ENCODE measurements around the gene STK4. TPM values are rescaled to one million over a fixed set of nuclear protein-coding genes. Genes with fewer than 3 reads are reported as not detected.

STK4 gene
- total RNA-seq, 1 experiment from 2014 or later: 60.9 TPM

DNA sequence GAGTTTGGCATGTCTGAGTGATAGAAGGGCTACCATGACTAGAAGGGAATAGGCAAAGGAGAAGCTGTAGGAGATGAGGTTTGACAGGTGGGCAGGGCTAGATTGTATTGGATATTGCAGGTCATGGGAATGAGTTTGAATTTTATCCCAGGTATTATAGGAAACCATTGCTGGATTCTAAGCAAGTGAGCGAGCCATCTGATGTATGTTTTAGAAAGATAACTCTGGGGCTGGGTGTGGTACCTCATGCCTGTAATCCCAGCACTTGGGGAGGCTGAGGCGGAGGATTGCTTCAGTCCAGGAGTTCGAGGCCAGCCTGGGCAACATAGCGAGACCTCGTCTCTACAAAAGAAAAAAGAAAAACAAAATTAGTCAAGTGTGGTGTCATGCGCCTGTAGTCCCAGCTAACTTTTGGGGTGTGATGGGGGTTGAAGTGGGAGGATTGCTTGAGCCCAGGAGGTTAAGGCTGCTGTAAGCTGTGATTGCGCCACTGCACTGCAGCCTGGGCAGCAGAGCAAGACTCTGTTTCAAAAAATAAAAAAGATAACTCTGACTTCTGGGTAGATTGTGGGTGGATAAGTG, 16.9 kb downstream of the STK4 start:
- BruUV-seq (replicated peaks): no TSS peak

DNA sequence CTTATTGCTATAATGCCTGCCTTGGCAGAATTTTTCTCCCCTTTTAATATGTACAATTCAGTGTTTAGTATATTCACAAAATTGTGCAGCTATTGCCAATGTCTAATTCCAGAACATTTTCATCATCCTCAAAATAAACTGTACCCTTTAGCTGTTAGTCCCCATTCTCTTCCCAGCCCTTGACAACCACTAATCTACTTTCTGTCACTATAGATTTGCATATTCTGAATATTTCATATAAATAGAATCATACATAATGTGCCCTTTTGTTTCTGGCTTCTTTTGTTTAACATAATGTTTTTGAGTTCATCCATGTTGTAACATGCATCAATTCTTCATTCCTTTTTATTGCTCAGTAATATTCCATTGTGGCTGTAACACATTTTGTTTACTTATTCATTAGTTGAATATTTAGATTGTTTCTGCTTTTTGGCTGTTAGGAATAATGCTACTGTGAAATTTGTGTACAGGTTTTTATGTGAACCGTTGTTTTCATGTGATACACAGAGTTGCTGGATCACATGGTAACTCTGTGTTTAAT, 22.4 kb downstream of the STK4 start:
- H2AFZ ChIP-seq: no peak overlapping the region
- peaks cover 10% of the 10 kb centered on the region; the same call in 1 of the 2 replicates for H3K4me1 ChIP-seq (replicated peaks; ENCODE audit: insufficient read depth)
- H3K79me2 ChIP-seq (ENCODE audit: low read depth): peaks cover 8% of the 10 kb centered on the region; the same call in 1 of the 2 replicates
- no peaks in the 10 kb centered on the region for H4K20me1 ChIP-seq (ENCODE audit: insufficient read depth)
- no peak overlapping the region for H3K4me3 ChIP-seq
- no peak for DNase-seq
- CTCF ChIA-PET: no interaction called here
- no peak overlapping the region for H3K4me2 ChIP-seq
- H3K9me2 ChIP-seq (ENCODE audit: insufficient read depth): no peaks in the 10 kb centered on the region
- POLR2A ChIA-PET (ENCODE audit: unreplicated experiment): interaction anchor here (0.5 kb wide), 1 partner anchor 61 kb away, joined by 3 read pairs; no protein-coding TSS in a partner anchor
- no peaks in the 10 kb centered on the region for H3F3A ChIP-seq (ENCODE audit: insufficient read depth, low read depth)
- H3K36me3 ChIP-seq (ENCODE audit: low read depth): peaks cover 20% of the 10 kb centered on the region; the same call in 1 of the 2 replicates
- H3K9me3 ChIP-seq (ENCODE audit: insufficient read depth, low read depth): no peaks in the 10 kb centered on the region
- intact Hi-C loops (cut with micrococcal nuclease; ENCODE audit: unreplicated experiment): no loop called here
- no TSS peak for BruUV-seq (replicated peaks)
- no peak overlapping the region for H3K27ac ChIP-seq
- no peak for TF ChIP-seq EZH2 (IDR thresholded peaks at IDR 0.05; ENCODE audit: low read depth)
- no peaks in the 10 kb centered on the region for H3K27me3 ChIP-seq (ENCODE audit: insufficient read depth, low read depth)

More for the DNA sequence above, 16.9 kb downstream of the STK4 start:
- Histone ChIP-seq H3K9me2 (ENCODE audit: insufficient read depth) (no peaks in the 10 kb centered on the region), H3K4me3 (no peak overlapping the region), H3K4me1 (replicated peaks; ENCODE audit: insufficient read depth) (no peaks in the 10 kb centered on the region), H3K27me3 (ENCODE audit: insufficient read depth, low read depth) (no peaks in the 10 kb centered on the region), H3F3A (ENCODE audit: insufficient read depth, low read depth) (no peaks in the 10 kb centered on the region), H3K9me3 (ENCODE audit: insufficient read depth, low read depth) (no peaks in the 10 kb centered on the region), H3K4me2 (no peak overlapping the region), H3K27ac (no peak overlapping the region), H3K79me2 (ENCODE audit: low read depth) (0 out of 2 replicates have a peak, but pooled peaks cover 4% of the 10 kb centered on the region), H2AFZ (no peak overlapping the region), H3K36me3 (ENCODE audit: low read depth) (0 out of 2 replicates have a peak, but pooled peaks cover 21% of the 10 kb centered on the region), H4K20me1 (ENCODE audit: insufficient read depth) (no peaks in the 10 kb centered on the region; the same call in 1 of the 2 replicates)
- no peak for TF ChIP-seq EZH2 (IDR thresholded peaks at IDR 0.05; ENCODE audit: low read depth)
- TF ChIP-seq, protein P1, sequence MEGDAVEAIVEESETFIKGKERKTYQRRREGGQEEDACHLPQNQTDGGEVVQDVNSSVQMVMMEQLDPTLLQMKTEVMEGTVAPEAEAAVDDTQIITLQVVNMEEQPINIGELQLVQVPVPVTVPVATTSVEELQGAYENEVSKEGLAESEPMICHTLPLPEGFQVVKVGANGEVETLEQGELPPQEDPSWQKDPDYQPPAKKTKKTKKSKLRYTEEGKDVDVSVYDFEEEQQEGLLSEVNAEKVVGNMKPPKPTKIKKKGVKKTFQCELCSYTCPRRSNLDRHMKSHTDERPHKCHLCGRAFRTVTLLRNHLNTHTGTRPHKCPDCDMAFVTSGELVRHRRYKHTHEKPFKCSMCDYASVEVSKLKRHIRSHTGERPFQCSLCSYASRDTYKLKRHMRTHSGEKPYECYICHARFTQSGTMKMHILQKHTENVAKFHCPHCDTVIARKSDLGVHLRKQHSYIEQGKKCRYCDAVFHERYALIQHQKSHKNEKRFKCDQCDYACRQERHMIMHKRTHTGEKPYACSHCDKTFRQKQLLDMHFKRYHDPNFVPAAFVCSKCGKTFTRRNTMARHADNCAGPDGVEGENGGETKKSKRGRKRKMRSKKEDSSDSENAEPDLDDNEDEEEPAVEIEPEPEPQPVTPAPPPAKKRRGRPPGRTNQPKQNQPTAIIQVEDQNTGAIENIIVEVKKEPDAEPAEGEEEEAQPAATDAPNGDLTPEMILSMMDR (conservative IDR thresholded peaks at IDR 0.05): no peak
- ChIA-PET POLR2A (ENCODE audit: unreplicated experiment) (no interaction called here), CTCF (no interaction called here)
- intact Hi-C loops (cut with micrococcal nuclease; ENCODE audit: unreplicated experiment): no loop called here
- DNase-seq: no peak

DNA sequence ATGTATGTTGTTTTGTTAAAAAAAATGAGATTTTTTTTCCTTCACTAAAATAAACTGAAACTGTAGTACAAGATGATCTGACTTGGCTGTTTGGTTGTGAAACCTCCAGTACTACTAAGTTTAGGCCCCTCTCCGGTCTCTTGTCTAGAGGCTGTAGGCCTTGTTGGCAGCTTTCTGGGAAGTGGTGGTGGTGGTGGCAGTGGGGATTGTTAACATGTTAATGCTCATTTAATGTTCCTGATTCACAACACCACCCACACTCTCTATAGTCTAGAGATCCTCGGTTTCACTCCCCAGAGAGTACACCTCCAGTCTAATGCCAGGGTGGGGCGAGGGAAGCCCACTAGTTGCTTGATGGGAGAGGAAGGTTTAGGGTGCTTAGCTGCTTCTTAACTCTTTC, 24.1 kb downstream of the STK4 start:
- H3K9me2 ChIP-seq (ENCODE audit: insufficient read depth): no peaks in the 10 kb centered on the region; the same call in 1 of the 2 replicates
- no peaks in the 10 kb centered on the region for H3K9me3 ChIP-seq (ENCODE audit: insufficient read depth, low read depth)
- peaks cover 12% of the 10 kb centered on the region; the same call in 1 of the 2 replicates for H3K4me1 ChIP-seq (replicated peaks; ENCODE audit: insufficient read depth)
- BruUV-seq (replicated peaks): no TSS peak
- H4K20me1 ChIP-seq (ENCODE audit: insufficient read depth): no peaks in the 10 kb centered on the region
- H3K4me3 ChIP-seq: no peak overlapping the region
- TF ChIP-seq, protein P1 (conservative IDR thresholded peaks at IDR 0.05): no peak
- TF ChIP-seq EZH2 (IDR thresholded peaks at IDR 0.05; ENCODE audit: low read depth): no peak
- peaks cover 8% of the 10 kb centered on the region; the same call in 1 of the 2 replicates for H3K79me2 ChIP-seq (ENCODE audit: low read depth)
- intact Hi-C loops (cut with micrococcal nuclease; ENCODE audit: unreplicated experiment): no loop called here
- H3K36me3 ChIP-seq (ENCODE audit: low read depth): peaks cover 20% of the 10 kb centered on the region; the same call in 1 of the 2 replicates
- no peak for DNase-seq
- ChIA-PET POLR2A (ENCODE audit: unreplicated experiment) (no interaction called here), CTCF (no interaction called here)
- H3F3A ChIP-seq (ENCODE audit: insufficient read depth, low read depth): no peaks in the 10 kb centered on the region
- H3K27me3 ChIP-seq (ENCODE audit: insufficient read depth, low read depth): no peaks in the 10 kb centered on the region
- H3K4me2 ChIP-seq: no peak overlapping the region
- no peak overlapping the region for H3K27ac ChIP-seq
- no peak overlapping the region for H2AFZ ChIP-seq
